Measurements from ENCODE around the gene TSPAN13.

DNA sequence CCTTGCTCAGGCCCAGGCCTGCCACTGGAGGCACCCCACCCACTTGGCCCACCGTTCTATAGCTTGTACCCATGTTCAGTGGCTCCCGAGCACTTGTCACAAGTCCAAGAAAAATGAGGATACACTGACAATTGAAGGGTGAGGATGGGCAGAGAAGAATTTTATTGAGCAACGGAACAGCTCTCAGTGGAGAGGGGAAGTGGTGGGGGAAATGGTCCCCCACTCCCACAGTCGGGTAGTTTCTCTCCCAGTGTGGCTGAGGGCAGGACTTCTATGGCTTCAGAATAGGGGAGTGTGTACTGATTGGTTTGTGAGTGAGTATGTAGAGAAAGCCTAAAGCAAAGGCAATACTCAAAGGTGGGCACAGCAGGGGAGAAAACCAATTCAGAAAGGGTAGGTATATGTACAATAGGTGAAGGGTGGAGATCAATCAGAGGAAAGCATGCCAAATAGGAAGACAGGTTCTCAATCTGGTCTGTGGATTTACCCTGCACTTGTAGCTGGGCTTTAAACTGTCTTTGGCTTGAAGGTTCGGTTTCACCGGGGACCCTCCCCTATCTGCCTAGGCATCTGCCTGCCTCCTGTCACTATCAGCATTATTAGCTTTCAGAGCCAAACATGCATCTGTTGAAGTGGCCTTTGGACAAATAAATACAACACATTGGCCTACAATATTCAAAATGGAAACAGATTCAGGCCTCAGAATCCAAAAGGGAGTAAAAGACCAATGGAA, 8.9 kb upstream of the TSPAN13 start:
- TF ChIP-seq, protein P1, sequence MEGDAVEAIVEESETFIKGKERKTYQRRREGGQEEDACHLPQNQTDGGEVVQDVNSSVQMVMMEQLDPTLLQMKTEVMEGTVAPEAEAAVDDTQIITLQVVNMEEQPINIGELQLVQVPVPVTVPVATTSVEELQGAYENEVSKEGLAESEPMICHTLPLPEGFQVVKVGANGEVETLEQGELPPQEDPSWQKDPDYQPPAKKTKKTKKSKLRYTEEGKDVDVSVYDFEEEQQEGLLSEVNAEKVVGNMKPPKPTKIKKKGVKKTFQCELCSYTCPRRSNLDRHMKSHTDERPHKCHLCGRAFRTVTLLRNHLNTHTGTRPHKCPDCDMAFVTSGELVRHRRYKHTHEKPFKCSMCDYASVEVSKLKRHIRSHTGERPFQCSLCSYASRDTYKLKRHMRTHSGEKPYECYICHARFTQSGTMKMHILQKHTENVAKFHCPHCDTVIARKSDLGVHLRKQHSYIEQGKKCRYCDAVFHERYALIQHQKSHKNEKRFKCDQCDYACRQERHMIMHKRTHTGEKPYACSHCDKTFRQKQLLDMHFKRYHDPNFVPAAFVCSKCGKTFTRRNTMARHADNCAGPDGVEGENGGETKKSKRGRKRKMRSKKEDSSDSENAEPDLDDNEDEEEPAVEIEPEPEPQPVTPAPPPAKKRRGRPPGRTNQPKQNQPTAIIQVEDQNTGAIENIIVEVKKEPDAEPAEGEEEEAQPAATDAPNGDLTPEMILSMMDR (IDR thresholded peaks at IDR 0.05) = no peak
- no peak for TF ChIP-seq POLR2A (IDR thresholded peaks at IDR 0.05)
- no peak for TF ChIP-seq POLR2AphosphoS5 (IDR thresholded peaks at IDR 0.05)
